HepG2 (cell line): ENCODE measurements around the gene PLEKHM2. TPM values are rescaled to one million over a fixed set of nuclear protein-coding genes. Genes with fewer than 3 reads are reported as not detected.

Source experiments
- ADNP ChIP-seq: sonication (generic); formaldehyde crosslinking; IDR thresholded peaks from 2 replicates; pipeline ENCODE4 v1.4.0; 2020; ENCODE audit warnings: missing genetic modification reagents
- ARHGAP35 ChIP-seq: sonication (generic); formaldehyde crosslinking; IDR thresholded peaks from 2 replicates; pipeline ENCODE4 v1.9.0; 2022; ENCODE audit warnings: mild to moderate bottlenecking, inconsistent platforms, moderate library complexity, missing genetic modification reagents, borderline replicate concordance
- FOXA3 ChIP-seq: IDR thresholded peaks from 2 replicates; pipeline ENCODE4 v1.6.1; 2016; ENCODE audit warnings: missing genetic modification reagents, missing compliant biosample characterization
- FOXC1 ChIP-seq: sonication (generic); formaldehyde crosslinking; IDR thresholded peaks from 2 replicates; pipeline ENCODE4 v1.8.0; 2022; ENCODE audit warnings: mild to moderate bottlenecking, missing genetic modification reagents, borderline replicate concordance
- HHEX ChIP-seq: IDR thresholded peaks from 2 replicates; pipeline ENCODE4 v1.6.1; 2016; ENCODE audit warnings: control low read depth
- IRX3 ChIP-seq: sonication (generic); formaldehyde crosslinking; IDR thresholded peaks from 2 replicates; pipeline ENCODE4 v1.8.1; 2023; ENCODE audit warnings: mild to moderate bottlenecking, low read depth, missing genetic modification reagents, borderline replicate concordance
- KAT7 ChIP-seq: IDR thresholded peaks from 2 replicates; pipeline ENCODE4 v1.6.1; 2018; ENCODE audit warnings: borderline replicate concordance, missing compliant biosample characterization
- SNRNP70 ChIP-seq: fragments of 200-400 bp; formaldehyde crosslinking; IDR thresholded peaks from 2 replicates; pipeline ENCODE4 v1.6.1; 2017; ENCODE audit warnings: mild to moderate bottlenecking, low read depth, low read length, moderate library complexity
- SP2 ChIP-seq: sonication (generic); formaldehyde crosslinking; IDR thresholded peaks from 2 replicates; pipeline ENCODE4 v1.5.1; 2020; ENCODE audit warnings: mild to moderate bottlenecking, missing genetic modification reagents
- TARDBP ChIP-seq: sonication (generic); formaldehyde crosslinking; IDR thresholded peaks from 2 replicates; pipeline ENCODE4 v1.8.0; 2022; ENCODE audit warnings: mild to moderate bottlenecking, missing genetic modification reagents
- TOE1 ChIP-seq: sonication (generic); formaldehyde crosslinking; IDR thresholded peaks from 2 replicates; pipeline ENCODE4 v1.4.0; 2020; ENCODE audit warnings: mild to moderate bottlenecking, missing genetic modification reagents
- ZNF562 ChIP-seq: sonication (generic); formaldehyde crosslinking; IDR thresholded peaks from 2 replicates; pipeline ENCODE4 v1.8.0; 2022; ENCODE audit warnings: missing genetic modification reagents, borderline replicate concordance
- ZNF564 ChIP-seq: sonication (generic); formaldehyde crosslinking; IDR thresholded peaks from 2 replicates; pipeline ENCODE4 v1.8.1; 2023; ENCODE audit warnings: mild to moderate bottlenecking, missing genetic modification reagents
- ZNF605 ChIP-seq: sonication (generic); formaldehyde crosslinking; IDR thresholded peaks from 2 replicates; pipeline ENCODE4 v1.8.0; 2022; ENCODE audit warnings: mild to moderate bottlenecking, missing genetic modification reagents
- ZNF879 ChIP-seq: sonication (generic); formaldehyde crosslinking; IDR thresholded peaks from 2 replicates; pipeline ENCODE4 v1.8.1; 2023; ENCODE audit warnings: missing genetic modification reagents
- ZSCAN31 ChIP-seq: sonication (generic); formaldehyde crosslinking; IDR thresholded peaks from 2 replicates; pipeline ENCODE4 v1.5.0; 2020; ENCODE audit warnings: low read depth, mild to moderate bottlenecking, missing genetic modification reagents
- polyA plus RNA-seq, 8 experiments: library from polyadenylated mRNA; depleted of rRNA in 3 of 8; stranded (reverse) in 7 of 8; unstranded in 1 of 8; fragments of >200 nt; fragmentation: Illumina TruSeq in 4 of 8; extraction: Trizol in 4 of 8; gene quantifications; 2 replicates each; pipeline versions ENCODE4 v1.2.1 to v1.2.3, GENCODE V29; 2011 to 2016; ENCODE audit warnings: low read depth in 4 of 8, missing spikeins in 1 of 8, mixed read lengths in 1 of 8; ENCODE audit not compliant: insufficient read depth in 1 of 8
- total RNA-seq, 5 experiments: library from RNA; depleted of rRNA; stranded (reverse); fragments of >200 nt; fragmentation: Illumina TruSeq; extraction: Trizol; gene quantifications; 2 replicates each; pipeline ENCODE4 v1.2.3, GENCODE V29; 2016; ENCODE audit warnings: low read depth in 1 of 5
- TF ChIP-seq, protein P1 (sequence below): sonication (generic); formaldehyde crosslinking; IDR thresholded peaks from 2 replicates; pipeline ENCODE4 v1.4.0; 2020; ENCODE audit warnings: missing genetic modification reagents
- TF ChIP-seq, protein P2 (sequence below): IDR thresholded peaks from 2 replicates; pipeline ENCODE4 v1.6.1; 2012; ENCODE audit warnings: low read length, improper control_type of control experiment
- TF ChIP-seq, protein P3 (sequence below): sonication (generic); formaldehyde crosslinking; IDR thresholded peaks from 2 replicates; pipeline ENCODE4 v1.9.0; 2022; ENCODE audit warnings: missing genetic modification reagents, mild to moderate bottlenecking, borderline replicate concordance
- TF ChIP-seq, protein P4 (sequence below): sonication (generic); formaldehyde crosslinking; IDR thresholded peaks from 2 replicates; pipeline ENCODE4 v1.8.0; 2022; ENCODE audit warnings: mild to moderate bottlenecking, missing genetic modification reagents

The PLEKHM2 gene
- total and polyA plus RNA-seq, 2 of the 13 experiments (the other 11 are each of a cell fraction or from before 2014, with no cell fraction given) = 16.5 to 27.3 TPM

DNA sequence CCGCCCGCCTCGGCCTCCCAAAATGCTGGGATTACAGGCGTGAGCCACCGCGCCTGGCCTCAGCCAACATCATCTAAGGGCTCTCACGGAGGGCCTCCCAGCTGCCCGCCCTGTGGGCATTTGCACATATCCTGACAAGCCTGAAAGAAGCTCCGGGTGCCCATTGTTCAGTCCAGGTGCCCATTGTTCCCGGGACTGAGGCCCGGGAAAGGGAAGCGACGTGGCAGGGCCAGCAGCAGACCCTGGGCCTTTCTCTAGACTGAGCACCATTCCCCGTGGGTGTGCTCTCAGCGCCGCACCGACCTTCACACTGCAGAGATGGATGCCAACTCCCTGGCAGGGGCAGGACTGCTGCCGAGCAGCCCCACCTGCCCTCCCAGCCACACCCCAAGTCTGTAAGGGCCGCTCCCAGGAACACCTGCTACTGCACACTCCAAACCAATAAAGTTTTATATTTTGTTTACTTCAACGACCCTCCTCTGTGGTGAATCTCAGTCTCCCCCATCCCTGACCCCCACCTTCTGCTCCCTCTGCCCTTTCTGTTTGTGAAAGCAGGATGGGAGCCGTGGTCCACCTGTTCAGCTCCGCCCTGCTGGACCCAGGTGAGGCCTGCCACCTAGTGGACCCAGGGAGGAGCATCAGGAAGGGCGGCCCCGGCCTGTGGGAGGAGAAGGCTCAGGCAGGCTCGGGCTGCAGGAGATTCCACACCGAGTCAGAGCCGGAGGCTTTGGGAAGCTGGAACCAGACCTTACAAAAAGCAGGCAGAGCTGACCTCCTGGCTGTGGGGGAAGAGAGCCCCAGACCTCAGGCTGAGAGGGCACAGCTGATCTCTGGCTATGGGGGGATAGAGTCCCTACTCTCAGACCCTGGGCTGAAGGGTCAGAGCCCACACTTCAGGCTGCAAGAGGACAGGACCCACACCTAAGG lies 57.1 kb downstream of the PLEKHM2 start (continued):
- TF ChIP-seq ZNF562 (CRISPR knock-in tag) = no peak
- TF ChIP-seq, protein P1, sequence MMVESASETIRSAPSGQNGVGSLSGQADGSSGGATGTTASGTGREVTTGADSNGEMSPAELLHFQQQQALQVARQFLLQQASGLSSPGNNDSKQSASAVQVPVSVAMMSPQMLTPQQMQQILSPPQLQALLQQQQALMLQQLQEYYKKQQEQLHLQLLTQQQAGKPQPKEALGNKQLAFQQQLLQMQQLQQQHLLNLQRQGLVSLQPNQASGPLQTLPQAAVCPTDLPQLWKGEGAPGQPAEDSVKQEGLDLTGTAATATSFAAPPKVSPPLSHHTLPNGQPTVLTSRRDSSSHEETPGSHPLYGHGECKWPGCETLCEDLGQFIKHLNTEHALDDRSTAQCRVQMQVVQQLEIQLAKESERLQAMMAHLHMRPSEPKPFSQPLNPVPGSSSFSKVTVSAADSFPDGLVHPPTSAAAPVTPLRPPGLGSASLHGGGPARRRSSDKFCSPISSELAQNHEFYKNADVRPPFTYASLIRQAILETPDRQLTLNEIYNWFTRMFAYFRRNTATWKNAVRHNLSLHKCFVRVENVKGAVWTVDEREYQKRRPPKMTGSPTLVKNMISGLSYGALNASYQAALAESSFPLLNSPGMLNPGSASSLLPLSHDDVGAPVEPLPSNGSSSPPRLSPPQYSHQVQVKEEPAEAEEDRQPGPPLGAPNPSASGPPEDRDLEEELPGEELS (CRISPR knock-in tag) = no peak
- no peak for TF ChIP-seq KAT7
- TF ChIP-seq ZNF879 (CRISPR knock-in tag) = no peak
- TF ChIP-seq FOXA3 (CRISPR knock-in tag) = peak; percentile 29; the same call in 1 of the 2 replicates
- TF ChIP-seq TOE1 (CRISPR knock-in tag) = no peak
- TF ChIP-seq FOXC1 (CRISPR knock-in tag) = no peak
- TF ChIP-seq, protein P2, sequence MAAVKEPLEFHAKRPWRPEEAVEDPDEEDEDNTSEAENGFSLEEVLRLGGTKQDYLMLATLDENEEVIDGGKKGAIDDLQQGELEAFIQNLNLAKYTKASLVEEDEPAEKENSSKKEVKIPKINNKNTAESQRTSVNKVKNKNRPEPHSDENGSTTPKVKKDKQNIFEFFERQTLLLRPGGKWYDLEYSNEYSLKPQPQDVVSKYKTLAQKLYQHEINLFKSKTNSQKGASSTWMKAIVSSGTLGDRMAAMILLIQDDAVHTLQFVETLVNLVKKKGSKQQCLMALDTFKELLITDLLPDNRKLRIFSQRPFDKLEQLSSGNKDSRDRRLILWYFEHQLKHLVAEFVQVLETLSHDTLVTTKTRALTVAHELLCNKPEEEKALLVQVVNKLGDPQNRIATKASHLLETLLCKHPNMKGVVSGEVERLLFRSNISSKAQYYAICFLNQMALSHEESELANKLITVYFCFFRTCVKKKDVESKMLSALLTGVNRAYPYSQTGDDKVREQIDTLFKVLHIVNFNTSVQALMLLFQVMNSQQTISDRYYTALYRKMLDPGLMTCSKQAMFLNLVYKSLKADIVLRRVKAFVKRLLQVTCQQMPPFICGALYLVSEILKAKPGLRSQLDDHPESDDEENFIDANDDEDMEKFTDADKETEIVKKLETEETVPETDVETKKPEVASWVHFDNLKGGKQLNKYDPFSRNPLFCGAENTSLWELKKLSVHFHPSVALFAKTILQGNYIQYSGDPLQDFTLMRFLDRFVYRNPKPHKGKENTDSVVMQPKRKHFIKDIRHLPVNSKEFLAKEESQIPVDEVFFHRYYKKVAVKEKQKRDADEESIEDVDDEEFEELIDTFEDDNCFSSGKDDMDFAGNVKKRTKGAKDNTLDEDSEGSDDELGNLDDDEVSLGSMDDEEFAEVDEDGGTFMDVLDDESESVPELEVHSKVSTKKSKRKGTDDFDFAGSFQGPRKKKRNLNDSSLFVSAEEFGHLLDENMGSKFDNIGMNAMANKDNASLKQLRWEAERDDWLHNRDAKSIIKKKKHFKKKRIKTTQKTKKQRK = no peak
- no peak for TF ChIP-seq ZNF564
- no peak for TF ChIP-seq IRX3 (CRISPR knock-in tag)
- no peak for TF ChIP-seq ADNP (CRISPR knock-in tag)
- no peak for TF ChIP-seq ARHGAP35 (CRISPR knock-in tag)
- no peak for TF ChIP-seq ZNF605 (CRISPR knock-in tag)
- TF ChIP-seq, protein P3, sequence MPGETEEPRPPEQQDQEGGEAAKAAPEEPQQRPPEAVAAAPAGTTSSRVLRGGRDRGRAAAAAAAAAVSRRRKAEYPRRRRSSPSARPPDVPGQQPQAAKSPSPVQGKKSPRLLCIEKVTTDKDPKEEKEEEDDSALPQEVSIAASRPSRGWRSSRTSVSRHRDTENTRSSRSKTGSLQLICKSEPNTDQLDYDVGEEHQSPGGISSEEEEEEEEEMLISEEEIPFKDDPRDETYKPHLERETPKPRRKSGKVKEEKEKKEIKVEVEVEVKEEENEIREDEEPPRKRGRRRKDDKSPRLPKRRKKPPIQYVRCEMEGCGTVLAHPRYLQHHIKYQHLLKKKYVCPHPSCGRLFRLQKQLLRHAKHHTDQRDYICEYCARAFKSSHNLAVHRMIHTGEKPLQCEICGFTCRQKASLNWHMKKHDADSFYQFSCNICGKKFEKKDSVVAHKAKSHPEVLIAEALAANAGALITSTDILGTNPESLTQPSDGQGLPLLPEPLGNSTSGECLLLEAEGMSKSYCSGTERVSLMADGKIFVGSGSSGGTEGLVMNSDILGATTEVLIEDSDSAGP (CRISPR knock-in tag) = peak; percentile 31; the same call in 1 of the 2 replicates
- no peak for TF ChIP-seq SP2 (CRISPR knock-in tag)
- no peak for TF ChIP-seq SNRNP70
- TF ChIP-seq, protein P4, sequence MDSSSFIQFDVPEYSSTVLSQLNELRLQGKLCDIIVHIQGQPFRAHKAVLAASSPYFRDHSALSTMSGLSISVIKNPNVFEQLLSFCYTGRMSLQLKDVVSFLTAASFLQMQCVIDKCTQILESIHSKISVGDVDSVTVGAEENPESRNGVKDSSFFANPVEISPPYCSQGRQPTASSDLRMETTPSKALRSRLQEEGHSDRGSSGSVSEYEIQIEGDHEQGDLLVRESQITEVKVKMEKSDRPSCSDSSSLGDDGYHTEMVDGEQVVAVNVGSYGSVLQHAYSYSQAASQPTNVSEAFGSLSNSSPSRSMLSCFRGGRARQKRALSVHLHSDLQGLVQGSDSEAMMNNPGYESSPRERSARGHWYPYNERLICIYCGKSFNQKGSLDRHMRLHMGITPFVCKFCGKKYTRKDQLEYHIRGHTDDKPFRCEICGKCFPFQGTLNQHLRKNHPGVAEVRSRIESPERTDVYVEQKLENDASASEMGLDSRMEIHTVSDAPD (CRISPR knock-in tag) = no peak
- TF ChIP-seq ZSCAN31 (CRISPR knock-in tag) = 0 out of 2 replicates have a peak, but pooled peaks have one; percentile 39
- 0 out of 2 replicates have a peak, but pooled peaks have one; percentile 39 for TF ChIP-seq TARDBP (CRISPR knock-in tag)
- TF ChIP-seq HHEX (CRISPR knock-in tag) = no peak
